ENCODE results near the gene ADCK2.

- no peak for TF ChIP-seq FOXM1 (IDR thresholded peaks at IDR 0.05; ENCODE audit: borderline replicate concordance, low read depth)
- no peak for TF ChIP-seq CREB1 (IDR thresholded peaks at IDR 0.05; ENCODE audit: low read depth)
- TF ChIP-seq NFIC (IDR thresholded peaks at IDR 0.05) = no peak
- no peak for TF ChIP-seq REST (IDR thresholded peaks at IDR 0.05; ENCODE audit: low read depth)
- TF ChIP-seq TCF12 (IDR thresholded peaks at IDR 0.05; ENCODE audit: low read depth) = no peak
- no peak for TF ChIP-seq TAF1 (IDR thresholded peaks at IDR 0.05; ENCODE audit: low read depth)
- TF ChIP-seq MAX (IDR thresholded peaks at IDR 0.05) = no peak
- no peak for TF ChIP-seq EGR1 (IDR thresholded peaks at IDR 0.05)
These were observed 16.7 kb downstream of the ADCK2 start for GRCh38 chr7:140689199-140690152.
